ENCODE results near the gene SPZ1.
"Not testable (repeated sequence)": the region's sequence is repeated elsewhere in the genome, so short reads cannot be mapped to it uniquely, and the experiment has no call there.

The SPZ1 gene, protein sequence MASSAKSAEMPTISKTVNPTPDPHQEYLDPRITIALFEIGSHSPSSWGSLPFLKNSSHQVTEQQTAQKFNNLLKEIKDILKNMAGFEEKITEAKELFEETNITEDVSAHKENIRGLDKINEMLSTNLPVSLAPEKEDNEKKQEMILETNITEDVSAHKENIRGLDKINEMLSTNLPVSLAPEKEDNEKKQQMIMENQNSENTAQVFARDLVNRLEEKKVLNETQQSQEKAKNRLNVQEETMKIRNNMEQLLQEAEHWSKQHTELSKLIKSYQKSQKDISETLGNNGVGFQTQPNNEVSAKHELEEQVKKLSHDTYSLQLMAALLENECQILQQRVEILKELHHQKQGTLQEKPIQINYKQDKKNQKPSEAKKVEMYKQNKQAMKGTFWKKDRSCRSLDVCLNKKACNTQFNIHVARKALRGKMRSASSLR

DNA sequence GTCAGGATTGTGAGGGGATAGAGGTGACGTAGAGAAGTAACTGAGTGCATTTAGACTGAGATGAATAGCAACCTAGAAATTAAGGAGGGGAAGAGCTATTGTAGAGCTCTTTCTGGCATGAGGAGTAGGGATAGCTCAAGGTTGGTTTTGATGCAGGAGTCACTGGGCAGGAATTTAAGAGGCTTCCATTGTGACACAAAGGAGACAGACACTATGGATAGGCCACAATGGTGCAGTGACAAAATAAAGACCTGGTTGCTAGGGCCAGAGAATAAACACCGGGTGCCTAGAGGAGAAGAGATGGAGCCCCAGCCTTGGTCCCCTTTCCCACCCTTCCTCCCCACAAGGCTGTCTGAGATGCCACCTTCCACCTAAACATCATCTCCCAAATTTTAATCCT lies at the start of gene SPZ1:
TSS of gene SPZ1 (plus strand) at position 301 of the 400 bp plus-strand sequence. CDS start 214 bp downstream, outside the sequence.
- no peak for DNase-seq

DNA sequence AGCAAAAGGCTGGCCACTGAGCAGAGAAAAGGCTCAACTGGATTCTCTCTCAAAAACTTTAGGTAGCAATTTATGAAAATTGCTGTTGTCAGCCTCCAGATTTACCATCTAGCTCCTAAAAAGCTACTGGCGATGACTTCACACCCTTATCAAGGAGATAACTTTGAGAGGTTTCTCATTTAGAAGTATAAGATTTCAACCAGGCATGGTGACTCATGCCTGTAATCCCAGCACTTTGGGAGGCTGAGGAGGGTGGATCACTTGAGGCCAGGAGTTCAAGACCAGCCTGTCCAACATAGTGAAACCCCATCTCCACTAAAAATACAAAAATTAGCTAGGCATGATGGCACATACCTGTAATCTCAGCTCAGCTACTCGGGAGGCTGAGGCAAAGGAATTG lies 49.3 kb upstream of the SPZ1 start:
- not testable (repeated sequence) for DNase-seq

DNA sequence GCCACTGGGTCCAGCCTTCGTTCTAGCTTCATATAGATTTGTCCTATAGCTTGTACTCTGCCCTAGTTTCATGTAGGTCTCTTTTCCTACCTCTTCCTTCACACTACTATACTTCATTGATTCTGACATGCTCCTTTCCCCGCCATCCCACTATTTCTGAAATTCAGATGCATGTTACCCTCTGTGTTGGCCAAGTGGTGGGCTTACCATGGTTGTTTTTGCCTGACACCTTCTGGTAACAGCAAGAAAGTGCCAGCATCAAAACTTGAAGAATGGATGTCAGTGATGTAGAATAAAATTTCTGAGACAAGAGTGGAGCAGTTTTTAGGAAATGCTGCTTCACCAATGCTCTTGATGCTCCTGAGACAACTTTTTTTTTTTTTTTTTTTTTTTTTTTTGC lies 44.5 kb upstream of the SPZ1 start:
- peak; percentile 26 for DNase-seq

DNA sequence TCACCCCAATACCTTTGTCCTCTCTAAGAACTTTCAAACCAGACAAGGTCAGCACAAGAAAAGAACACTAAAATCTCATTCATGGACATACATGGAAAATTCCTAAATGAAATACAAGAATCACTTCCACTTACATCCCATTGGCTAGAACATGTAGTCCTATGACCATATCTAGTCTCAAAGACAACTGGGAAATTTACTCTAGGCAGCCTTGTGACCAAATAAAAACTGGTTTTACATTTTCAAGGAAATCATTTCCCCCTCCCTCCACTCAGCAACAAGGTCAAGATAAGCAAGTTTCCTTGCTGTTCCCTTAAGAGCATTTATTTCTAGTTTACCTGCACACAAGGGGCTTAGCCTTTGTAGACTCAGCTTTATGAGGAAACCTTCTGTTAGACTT lies 43.6 kb upstream of the SPZ1 start:
- no peak for DNase-seq

DNA sequence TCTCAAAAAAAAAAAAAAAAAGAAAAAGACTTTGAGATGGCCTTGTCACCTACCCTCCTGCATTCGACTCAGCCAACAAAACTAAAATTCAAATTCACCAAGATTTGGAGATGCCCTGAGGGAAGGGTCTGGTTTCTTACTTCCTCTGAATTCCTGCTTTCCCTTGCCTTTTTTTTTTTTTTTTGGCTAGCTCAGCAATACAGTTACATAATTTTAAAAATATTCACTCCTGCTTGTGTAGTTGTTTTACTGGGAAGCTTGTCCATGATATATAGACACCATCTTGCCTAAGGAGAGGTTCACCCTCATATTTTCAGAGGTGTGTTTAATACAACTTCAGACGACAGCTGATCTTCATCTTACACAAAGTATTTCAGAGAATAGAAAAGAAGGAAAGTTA lies 42.6 kb upstream of the SPZ1 start:
- DNase-seq, result no peak

DNA sequence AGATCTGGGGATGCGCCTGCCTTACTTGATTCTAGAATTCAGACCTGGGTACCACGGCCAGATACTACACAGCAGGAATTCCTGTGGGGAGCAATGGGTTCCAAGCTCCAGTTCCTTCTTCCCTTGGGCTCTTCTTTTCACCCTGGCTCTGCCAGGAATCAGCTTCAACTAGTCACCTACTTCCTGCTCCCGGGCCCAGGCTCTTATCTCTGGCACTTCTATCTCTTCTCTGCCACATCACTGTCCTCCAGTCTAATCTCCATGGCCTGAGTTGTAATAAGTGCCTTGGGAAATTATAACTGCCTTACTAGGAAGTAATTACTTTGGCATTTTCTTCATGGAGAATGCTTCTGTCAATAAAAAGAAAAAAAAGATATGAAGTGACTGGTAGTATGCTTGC lies 37.7 kb upstream of the SPZ1 start:
- no peak for DNase-seq

DNA sequence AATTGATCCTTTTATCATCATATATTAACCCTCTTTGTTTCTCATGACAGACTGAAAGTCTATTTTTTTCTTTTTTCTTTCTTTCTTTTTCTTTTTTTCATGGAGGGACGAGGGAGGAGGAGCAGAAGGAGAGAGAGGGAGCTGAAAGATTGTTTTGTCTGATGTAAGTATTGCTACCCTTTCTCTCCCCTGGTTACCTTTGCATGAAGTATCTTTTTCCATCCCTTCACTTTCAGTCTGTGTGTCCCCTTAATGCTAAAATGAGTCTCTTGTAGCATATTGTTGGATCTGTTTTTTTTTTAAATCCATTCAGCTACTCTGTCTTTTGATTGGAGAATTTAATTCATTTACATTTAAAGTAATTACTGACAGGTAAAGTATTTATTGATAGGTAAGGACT lies 36.4 kb upstream of the SPZ1 start:
- DNase-seq, result peak; percentile 30

DNA sequence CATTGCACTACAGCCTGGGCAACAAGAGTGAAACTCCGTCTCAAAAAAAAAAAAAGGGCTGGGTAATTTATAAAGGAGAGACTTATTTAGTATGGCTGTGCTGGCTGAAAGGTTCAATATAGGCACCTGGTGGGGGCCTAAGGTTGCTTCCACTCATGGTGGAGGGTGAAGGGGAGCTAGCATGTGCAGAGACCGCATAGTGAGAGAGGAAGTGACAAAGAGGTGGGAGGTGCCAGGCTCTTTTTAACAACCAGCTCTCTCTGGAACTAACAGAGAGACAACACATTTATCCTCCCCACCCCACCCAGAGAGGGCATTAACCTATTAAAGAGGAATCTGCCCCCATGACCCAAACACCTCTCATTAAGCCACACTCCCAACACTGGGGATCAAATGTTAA lies 35.1 kb upstream of the SPZ1 start:
- peak; percentile 8 for DNase-seq

DNA sequence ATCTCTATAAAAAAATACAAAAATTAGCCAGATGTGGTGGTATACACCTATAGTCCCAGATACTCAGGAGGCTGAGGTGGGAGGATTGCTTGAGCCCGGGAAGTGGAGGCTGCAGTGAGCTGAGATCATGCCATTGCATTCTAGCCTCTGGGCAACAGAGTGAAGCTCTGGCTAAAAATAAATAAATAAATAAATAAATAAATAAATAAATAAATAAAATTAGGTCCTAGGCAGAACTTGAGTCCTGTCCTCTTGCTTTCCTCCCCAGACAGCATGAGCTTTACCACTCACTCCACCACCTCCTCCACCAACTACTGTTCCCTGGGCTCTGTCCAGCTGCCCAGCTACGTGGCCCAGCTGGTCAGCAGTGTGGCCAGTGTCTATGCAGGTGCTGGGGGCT lies 31.6 kb upstream of the SPZ1 start:
- DNase-seq, result no peak

DNA sequence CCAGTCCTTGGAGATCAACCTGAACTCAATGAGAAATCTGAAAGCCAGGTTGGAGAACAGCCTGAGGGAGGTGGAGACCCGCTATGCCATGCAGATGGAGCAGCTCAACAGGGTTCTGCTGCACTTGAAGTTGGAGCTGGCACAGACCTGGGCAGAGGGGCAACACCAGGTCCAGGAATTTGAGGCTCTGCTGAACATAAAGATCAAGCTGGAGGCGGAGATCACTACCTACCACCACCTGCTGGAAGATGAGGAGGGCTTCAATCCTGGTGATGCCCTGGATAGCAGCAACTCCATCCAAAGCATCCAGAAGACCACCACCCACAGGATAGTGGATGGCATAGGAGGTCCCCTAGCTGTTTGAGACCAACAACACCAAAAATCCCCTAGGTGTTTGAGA lies 30.5 kb upstream of the SPZ1 start:
- no peak for DNase-seq

DNA sequence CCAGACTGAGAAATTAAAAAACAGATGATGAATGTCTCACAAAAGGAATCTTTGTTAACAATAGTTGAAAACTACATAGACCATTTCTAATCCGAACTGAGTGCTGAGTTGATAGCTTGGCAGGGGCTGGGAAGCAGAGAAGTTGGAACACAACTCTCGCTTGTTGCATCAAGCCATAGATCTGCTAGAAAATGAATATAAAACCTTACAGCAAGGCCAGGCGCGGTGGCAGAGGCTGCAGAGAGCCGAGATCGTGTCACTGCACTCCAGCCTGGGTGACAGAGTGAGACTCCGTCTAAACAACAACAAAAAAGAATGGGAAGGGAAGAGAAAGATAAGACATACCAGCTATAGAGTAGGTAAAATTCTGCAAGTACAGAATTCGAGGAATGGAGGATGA lies 28.0 kb upstream of the SPZ1 start:
- DNase-seq, result no peak

DNA sequence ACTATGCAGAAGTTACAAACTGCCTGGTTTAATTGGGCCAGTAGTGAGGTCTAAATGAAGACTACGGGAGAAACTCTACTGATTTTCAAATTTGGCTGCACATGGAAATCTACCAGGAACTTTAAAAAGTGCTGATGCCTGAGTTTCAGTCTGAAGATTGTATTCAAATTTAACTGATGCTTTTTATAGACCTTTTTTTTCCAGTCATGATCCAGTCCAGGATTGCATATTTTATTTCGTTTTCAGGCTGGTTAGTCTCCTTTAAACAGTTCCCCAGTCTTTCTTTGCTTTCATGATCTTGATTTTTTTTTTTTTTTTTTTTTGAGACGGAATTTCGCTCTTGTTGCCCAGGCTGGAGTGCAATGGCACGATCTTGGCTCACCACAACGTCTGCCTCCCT lies 23.7 kb upstream of the SPZ1 start:
- DNase-seq, result no peak

DNA sequence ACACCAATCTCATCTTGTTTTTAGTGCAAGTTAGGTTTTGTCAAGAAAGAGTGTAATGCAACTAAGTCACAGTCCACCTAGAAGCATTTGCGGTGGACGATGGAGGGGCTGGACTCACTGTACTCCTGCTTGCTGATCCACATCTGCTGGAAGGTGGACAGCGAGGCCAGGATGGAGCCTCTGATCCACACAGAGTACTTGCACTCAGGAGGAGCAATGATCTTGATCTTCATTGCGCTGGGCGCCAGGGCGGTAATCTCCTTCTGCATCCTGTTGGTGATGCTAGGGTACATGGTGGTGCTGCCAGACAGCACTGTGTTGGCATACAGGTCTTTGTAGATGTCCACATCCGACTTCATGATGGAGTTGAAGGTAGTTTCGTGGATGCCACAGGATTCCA lies 20.2 kb upstream of the SPZ1 start:
- DNase-seq, result no peak

DNA sequence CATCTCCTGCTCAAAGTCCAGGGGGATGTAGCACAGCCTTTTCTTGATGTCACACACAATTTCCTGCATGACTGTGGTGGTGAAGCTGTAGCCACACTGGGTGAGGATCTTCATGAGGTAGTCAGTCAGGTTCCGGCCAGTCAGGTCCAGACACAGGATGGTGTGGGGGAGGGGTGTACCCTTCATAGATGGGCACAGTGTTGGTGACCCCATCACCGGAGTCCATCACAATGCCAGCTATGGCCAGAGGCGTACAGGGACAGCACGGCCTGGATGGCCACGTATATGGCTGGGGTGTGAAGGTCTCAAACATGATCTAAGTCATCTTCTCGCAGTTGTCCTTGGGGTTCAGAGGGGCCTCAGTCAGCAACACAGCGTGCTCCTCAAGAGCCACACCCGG lies 19.7 kb upstream of the SPZ1 start:
- no peak for DNase-seq

DNA sequence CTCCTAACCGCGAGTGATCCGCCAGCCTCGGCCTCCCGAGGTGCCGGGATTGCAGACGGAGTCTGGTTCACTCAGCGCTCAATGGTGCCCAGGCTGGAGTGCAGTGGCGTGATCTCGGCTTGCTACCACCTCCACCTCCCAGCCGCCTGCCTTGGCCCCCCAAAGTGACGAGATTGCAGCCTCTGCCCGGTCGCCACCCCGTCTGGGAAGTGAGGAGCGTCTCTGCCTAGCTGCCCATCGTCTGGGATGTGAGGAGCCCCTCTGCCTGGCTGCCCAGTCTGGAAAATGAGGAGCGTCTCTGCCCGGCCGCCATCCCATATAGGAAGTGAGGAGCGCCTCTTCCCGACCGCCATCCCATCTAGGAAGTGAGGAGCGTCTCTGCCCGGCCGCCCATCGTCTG lies 19.0 kb upstream of the SPZ1 start:
- DNase-seq, result not testable (repeated sequence)

DNA sequence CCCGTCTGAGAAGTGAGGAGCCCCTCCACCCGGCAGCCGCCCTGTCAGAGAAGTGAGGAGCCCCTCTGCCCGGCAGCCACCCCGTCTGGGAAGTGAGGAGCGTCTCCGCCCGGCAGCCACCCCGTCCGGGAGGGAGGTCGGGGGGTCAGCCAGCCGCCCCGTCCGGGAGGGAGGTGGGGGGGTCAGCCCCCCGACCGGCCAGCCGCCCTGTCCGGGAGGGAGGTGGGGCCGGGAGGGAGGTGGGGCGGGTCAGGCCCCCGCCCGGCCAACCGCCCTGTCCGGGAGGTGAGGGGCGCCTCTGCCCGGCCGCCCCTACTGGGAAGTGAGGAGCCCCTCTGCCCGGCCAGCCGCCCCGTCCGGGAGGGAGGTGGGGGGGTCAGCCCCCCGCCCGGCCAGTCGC lies 18.5 kb upstream of the SPZ1 start:
- DNase-seq, result not testable (repeated sequence)

DNA sequence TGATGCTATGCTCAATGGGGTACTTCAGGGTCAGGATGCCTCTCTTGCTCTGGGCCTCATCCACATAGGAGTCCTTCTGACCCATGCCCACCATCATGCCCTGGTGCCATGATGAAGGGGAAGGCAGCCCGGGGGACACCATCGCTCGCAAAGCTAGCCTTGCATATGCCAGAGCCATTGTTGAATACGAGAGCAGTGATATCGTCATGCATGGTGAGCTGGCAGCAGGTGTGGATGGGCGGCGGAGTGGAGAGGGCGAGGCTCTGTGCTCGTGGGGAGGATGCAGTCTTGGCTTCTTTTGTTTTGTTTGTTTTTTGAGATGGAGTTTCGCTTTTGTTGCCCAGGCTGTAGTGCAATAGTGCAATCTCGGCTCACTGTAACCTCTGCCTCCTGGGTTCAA lies 17.2 kb upstream of the SPZ1 start:
- DNase-seq, result no peak

DNA sequence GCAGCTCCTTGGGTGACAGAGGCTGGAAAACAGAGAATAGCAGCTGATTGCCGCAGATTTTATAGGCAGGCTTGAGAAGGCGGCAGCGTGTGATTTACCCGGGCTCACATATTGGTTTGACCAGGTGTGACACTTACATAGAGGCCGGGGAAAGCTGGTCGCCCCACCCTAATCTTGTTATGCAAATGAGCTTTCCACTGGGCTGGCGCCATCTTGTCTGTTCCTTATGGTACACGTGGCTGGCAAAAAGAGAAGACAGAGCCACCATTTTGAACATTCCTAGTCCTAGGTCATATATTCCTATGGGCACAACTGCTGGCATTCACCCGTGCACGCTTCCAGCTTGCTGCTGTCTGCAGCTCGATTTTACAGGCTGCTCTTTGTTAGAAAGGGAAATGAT lies 11.3 kb upstream of the SPZ1 start:
- no peak for DNase-seq

DNA sequence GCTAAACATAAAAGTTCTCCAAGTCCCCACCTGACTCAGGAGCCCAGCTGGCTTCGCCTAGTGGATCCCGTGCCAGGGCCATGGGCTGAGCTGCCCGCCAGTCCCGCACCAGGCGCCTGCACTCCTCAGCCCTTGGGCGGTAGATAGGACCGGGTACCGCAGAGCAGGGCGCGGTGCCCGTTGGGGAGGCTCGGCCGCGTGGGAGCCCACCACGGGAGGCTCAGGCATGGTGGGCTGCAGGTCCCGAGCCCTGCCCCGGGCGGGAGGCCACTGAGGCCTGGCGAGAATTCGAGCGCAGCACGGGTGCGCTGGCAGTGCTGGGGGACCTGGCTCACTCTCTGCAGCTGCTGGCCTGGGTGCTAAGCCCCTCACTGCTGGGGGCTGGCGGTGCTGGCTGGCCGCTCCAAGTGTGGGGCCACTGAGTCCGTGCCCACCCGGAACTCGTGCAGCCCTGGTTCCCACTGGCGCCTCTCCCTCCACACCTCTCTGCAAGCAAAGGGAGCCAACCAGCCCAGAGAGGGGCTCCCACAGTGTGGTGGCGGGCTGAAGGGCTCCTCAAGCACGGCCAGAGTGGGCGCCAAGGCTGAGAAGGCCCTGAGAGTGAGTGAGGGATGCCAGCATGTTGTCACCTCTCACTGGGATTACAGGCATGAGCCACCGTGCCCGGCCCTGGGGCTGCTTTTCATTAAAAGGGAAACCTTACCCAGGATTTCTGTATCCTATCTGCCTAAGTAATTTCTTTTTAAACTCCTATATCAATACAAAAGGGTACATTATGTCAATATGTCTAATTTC lies 9.7 kb upstream of the SPZ1 start:
- DNase-seq, result no peak

DNA sequence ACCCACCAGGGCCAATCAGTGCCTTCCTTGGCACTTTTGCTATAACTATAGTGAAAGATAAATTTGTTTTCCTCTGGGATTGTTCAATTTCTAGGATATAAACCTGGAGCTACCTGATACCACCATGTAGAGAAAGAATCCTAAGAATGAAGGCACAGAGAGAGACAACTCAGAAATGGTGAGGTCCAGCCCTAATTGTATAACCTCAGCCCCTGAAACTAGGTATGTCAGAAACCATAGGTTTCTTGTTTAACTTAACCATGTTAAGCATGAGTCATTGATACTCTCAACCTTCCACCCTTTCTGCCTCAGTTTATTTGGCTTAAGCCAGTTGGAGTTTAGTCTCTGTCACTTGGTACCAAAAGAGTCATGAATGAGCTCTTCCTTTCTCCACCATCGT lies 4.6 kb upstream of the SPZ1 start:
- DNase-seq, result no peak

DNA sequence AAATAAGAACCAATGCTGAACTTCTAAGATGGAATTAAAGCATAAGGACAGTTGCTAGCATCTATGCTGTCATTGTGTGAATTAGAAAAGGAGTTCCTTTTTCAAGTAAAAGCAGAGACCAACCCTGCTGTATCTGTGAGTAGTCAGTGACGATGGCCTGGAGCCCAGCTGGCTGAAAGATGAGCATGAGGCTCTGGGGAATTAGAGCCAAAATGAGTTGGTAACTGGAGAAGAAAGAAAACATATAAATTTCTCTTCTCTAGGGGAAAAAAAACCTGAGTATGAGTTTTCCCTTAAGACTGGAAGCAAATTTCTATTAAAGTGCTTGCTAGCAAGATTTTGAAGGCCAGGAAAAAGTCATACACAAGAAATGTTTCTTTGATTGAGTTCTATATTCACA lies 1.6 kb upstream of the SPZ1 start:
- DNase-seq, result no peak

DNA sequence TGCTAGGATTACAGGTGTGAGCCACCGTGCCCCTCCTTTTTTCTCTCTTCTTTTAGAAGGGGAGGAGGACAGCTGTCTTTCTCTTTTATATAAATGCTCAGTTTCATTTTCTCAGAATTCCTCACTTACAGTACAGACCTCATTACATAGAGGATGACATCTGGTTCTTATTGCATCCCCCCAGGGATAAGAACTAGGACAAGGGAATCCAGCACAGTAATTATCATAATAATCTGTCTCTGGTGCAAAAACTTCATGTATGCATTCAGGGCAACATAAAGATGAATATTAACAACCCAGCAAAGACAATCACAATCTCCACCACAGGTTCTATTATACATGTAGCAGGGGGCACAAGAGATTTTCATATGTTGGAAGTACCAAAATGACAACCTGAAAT lies 5.1 kb downstream of the SPZ1 start:
- no peak for DNase-seq

DNA sequence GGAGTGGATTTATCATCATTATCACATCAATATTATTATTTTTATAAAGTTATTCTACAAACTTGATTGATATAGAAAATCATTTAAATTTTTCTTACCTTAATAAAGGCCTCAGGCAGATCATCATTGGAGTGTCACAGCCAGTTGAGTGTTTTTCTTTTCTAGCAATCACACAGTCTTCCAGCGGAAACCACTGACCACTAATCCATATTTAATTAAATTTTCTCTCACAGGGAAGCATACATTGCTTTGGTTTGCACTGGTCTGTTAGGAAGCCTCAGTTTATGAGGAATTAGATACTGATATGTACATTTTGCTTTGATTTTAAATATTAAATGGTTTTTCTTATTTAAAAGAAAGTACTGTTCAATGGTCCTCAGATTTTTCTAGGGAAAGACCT lies 6.7 kb downstream of the SPZ1 start:
- no peak for DNase-seq

DNA sequence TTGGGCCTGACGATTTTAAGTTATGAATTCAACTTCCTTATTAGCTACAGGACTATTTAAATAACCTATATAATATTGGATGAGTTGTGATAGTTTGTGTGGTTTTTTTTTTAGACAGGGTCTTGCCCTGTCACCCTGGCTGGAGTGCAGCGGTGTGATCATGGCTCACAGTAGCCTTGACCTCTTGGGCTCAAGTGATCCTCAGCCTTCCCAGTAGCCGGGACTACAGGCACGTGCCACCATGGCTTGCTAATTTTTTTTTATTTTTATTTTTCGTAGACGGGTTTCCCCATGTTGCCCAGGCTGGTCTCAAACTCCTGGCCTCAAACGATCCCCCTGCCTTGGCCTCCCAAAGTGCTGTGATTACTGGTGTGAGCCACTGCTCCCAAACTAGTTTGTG lies 17.6 kb downstream of the SPZ1 start:
- no peak for DNase-seq

DNA sequence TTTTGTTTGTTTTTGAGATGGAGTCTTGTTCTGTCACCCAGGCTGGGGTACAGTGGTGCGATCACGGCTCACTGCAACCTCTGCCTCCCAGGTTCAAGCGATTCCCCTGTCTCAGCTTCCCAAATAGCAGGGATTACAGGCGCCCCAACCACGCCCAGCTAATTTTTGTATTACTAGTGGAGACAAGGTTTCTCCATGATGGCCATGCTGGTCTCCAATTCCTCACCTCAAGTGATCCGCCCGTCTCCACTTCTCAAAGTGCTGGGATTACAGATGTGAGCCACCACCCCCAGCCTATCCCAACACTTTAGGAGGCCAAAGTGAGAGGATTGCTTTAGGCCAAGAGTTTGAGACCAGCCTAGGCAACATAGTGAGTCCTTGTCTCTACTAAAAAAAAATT lies 19.3 kb downstream of the SPZ1 start:
- DNase-seq, result no peak
